ENCODE results near the gene PIGP.

The PIGP gene

DNA sequence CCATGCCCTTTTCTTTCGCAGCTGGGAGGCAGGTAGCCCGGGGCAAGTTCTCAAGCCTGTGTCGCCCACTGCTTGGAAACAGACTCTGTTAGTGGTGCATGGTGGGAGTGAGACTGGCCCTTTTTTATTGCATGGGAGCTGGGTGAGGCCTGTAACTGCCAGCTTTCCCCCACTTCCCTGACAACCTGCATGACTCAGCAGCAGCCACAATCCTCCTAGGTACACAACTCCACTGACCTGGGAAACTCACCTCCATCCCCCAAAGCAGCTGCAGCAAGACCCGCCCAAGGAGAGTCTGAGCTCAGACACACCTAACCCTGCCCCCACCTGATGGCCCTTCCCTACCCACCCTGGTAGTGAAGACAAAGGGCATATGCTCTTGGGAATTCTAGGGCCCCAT, 25.8 kb downstream of the PIGP start:
- ChIA-PET CTCF (interaction anchor here (0.6 to 1.8 kb wide), 3 partner anchors 22 to 150 kb away, joined by 3 to 5 read pairs (median 3); no protein-coding TSS in a partner anchor), POLR2A (no interaction called here)
- Histone ChIP-seq H3K9me3 (ENCODE audit: control extremely low read depth in 1 of 5, control insufficient read depth in 4 of 5, insufficient read depth in 2 of 5, low read depth in 1 of 5, low read length in 4 of 5) (no peaks in the 10 kb centered on the region), H3K4me1 (ENCODE audit: control extremely low read depth in 1 of 4, control insufficient read depth in 4 of 4, insufficient read depth in 4 of 4, low read length in 3 of 4) (peaks cover 4 to 44% (median 34%) of the 10 kb centered on the region in 4 experiments), H3K27me3 (replicated peaks in 2 of 5; ENCODE audit: control insufficient read depth in 4 of 5, insufficient read depth in 5 of 5, low read length in 4 of 5) (no peaks in the 10 kb centered on the region), H3K4me3 (ENCODE audit: control insufficient read depth in 1 of 7, extremely low read depth in 1 of 7, insufficient read depth in 4 of 7, low read depth in 2 of 7, low read length in 6 of 7) (no peak overlapping the region), H3K36me3 (ENCODE audit: control insufficient read depth in 4 of 4, insufficient read depth in 4 of 4, low read length in 3 of 4) (no peaks in the 10 kb centered on the region), H3K27ac (ENCODE audit: insufficient read depth in 1 of 2, low read depth in 1 of 2, low read length in 2 of 2, poor library complexity in 1 of 2, severe bottlenecking in 2 of 2) (no peak overlapping the region)
- WGBS (ENCODE audit: insufficient coverage) = 100% methylated on average over 2 of the region's 4 CpGs
- DNase-seq = peak in 2 of 3 donors; percentile 37 to 51

DNA sequence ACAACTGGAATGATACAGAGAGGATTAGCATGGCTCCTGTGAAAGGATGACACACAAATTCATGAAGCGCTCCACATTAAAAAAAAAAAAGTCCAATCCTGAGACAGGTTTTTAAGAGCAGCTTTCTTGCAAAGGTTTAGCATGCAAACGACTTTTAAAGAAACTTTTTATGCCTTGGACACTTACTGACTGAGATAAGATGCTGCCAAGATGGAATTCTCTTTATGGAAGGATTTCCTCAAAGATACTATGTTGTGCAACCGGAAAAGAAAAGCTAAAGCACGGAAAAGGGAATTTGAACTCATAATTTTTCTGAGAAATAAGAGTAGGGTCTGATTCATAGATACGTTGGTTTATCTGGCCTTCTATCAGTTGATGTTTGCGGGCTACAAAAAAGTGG, 27.3 kb downstream of the PIGP start:
- ChIA-PET CTCF (interaction anchor here (0.6 to 2.0 kb wide), 8 partner anchors 24 to 63 kb away, joined by 3 to 6 read pairs (median 3); no protein-coding TSS in a partner anchor), POLR2A (interaction anchor here (0.6 to 1.5 kb wide), 3 partner anchors 8 to 390 kb away, joined by 3 to 7 read pairs (median 6); partner anchors contain the start of genes PIGP and TTC3)
- Histone ChIP-seq H3K4me3 (ENCODE audit: control insufficient read depth in 1 of 7, extremely low read depth in 1 of 7, insufficient read depth in 4 of 7, low read depth in 2 of 7, low read length in 6 of 7) (peak overlapping the region in 1 of 7 experiments; percentile 19), H3K36me3 (ENCODE audit: control insufficient read depth in 4 of 4, insufficient read depth in 4 of 4, low read length in 3 of 4) (no peaks in the 10 kb centered on the region), H3K27me3 (replicated peaks in 2 of 5; ENCODE audit: control insufficient read depth in 4 of 5, insufficient read depth in 5 of 5, low read length in 4 of 5) (no peaks in the 10 kb centered on the region), H3K27ac (ENCODE audit: insufficient read depth in 1 of 2, low read depth in 1 of 2, low read length in 2 of 2, poor library complexity in 1 of 2, severe bottlenecking in 2 of 2) (no peak overlapping the region), H3K9me3 (ENCODE audit: control extremely low read depth in 1 of 5, control insufficient read depth in 4 of 5, insufficient read depth in 2 of 5, low read depth in 1 of 5, low read length in 4 of 5) (no peaks in the 10 kb centered on the region), H3K4me1 (ENCODE audit: control extremely low read depth in 1 of 4, control insufficient read depth in 4 of 4, insufficient read depth in 4 of 4, low read length in 3 of 4) (peaks cover 4 to 41% (median 34%) of the 10 kb centered on the region in 4 experiments)
- 94% methylated on average over 6 of the region's 6 CpGs for WGBS (ENCODE audit: insufficient coverage)
- DNase-seq = no peak

DNA sequence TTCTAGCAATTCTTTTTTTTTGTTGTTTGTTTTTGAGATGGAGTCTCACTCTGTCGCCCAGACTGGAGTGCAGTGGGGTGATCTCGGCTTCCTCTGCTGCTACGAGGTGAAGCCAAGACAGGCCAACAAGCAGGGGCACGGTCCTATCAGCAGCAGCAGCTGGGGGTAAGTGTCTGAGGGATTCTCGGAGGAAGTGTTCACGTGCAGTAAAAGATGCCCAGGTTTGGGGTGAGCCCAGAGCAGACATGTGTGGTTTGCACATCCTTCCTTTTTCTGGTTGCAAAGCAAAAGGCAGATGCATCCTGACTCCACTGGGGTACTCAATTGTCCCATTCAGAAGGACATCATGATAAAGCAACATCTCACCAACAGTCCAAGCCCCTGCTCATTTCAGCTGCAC, 27.7 kb downstream of the PIGP start:
- Histone ChIP-seq H3K27ac (ENCODE audit: insufficient read depth in 1 of 2, low read depth in 1 of 2, low read length in 2 of 2, poor library complexity in 1 of 2, severe bottlenecking in 2 of 2) (peak overlapping the region in 1 of 2 experiments; percentile 38), H3K4me3 (ENCODE audit: control insufficient read depth in 1 of 7, extremely low read depth in 1 of 7, insufficient read depth in 4 of 7, low read depth in 2 of 7, low read length in 6 of 7) (no peak overlapping the region), H3K27me3 (replicated peaks in 2 of 5; ENCODE audit: control insufficient read depth in 4 of 5, insufficient read depth in 5 of 5, low read length in 4 of 5) (no peaks in the 10 kb centered on the region), H3K36me3 (ENCODE audit: control insufficient read depth in 4 of 4, insufficient read depth in 4 of 4, low read length in 3 of 4) (no peaks in the 10 kb centered on the region), H3K4me1 (ENCODE audit: control extremely low read depth in 1 of 4, control insufficient read depth in 4 of 4, insufficient read depth in 4 of 4, low read length in 3 of 4) (peaks cover 4 to 41% (median 34%) of the 10 kb centered on the region in 4 experiments), H3K9me3 (ENCODE audit: control extremely low read depth in 1 of 5, control insufficient read depth in 4 of 5, insufficient read depth in 2 of 5, low read depth in 1 of 5, low read length in 4 of 5) (no peaks in the 10 kb centered on the region)
- ChIA-PET POLR2A (interaction anchor here (0.6 to 1.5 kb wide), 3 partner anchors 27 to 390 kb away, joined by 3 to 6 read pairs (median 3); partner anchors contain the start of genes PIGP and TTC3), CTCF (interaction anchor here (0.7 to 2.0 kb wide), 5 partner anchors 24 to 63 kb away, joined by 3 to 6 read pairs (median 3); no protein-coding TSS in a partner anchor)
- 0% methylated on average over 5 of the region's 6 CpGs for WGBS (ENCODE audit: insufficient coverage)
- DNase-seq = peak; percentile 82 to 100 (median 99)

DNA sequence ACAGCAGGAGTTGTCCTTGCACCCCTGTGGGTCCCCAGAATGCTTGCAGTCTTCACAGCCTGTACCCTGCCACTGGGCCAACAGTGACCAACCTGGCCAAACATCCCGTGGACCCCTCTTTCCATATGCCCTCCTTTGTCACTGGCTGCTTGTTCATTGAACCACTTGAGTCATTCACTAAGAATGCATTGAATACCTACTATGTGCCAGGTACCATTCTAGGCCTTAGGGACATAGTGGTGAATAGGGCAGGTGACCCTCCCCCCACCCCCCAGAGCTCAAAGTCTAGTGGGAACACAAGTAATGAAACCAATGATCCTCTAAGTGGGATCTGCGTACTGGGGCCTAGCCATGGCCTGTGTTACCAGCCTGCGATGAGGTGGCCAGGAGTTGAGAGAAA, 28.2 kb downstream of the PIGP start:
- WGBS (ENCODE audit: insufficient coverage) = 93% methylated on average over 3 of the region's 3 CpGs
- H3K4me3 ChIP-seq (ENCODE audit: control insufficient read depth in 1 of 7, extremely low read depth in 1 of 7, insufficient read depth in 4 of 7, low read depth in 2 of 7, low read length in 6 of 7) = no peak overlapping the region
- no peaks in the 10 kb centered on the region for H3K9me3 ChIP-seq (ENCODE audit: control extremely low read depth in 1 of 5, control insufficient read depth in 4 of 5, insufficient read depth in 2 of 5, low read depth in 1 of 5, low read length in 4 of 5)
- CTCF ChIA-PET = interaction anchor here (1.5 to 2.0 kb wide), 2 partner anchors 25 to 35 kb away, joined by 4 to 6 read pairs; no protein-coding TSS in a partner anchor
- H3K4me1 ChIP-seq (ENCODE audit: control extremely low read depth in 1 of 4, control insufficient read depth in 4 of 4, insufficient read depth in 4 of 4, low read length in 3 of 4) = peaks cover 4 to 41% (median 34%) of the 10 kb centered on the region in 4 experiments
- POLR2A ChIA-PET = interaction anchor here (0.6 to 1.5 kb wide), 2 partner anchors 28 to 33 kb away, joined by 3 to 6 read pairs; partner anchors contain the start of genes PIGP and TTC3
- DNase-seq = no peak
- H3K36me3 ChIP-seq (ENCODE audit: control insufficient read depth in 4 of 4, insufficient read depth in 4 of 4, low read length in 3 of 4) = no peaks in the 10 kb centered on the region
- peak overlapping the region in 1 of 2 experiments; percentile 38 for H3K27ac ChIP-seq (ENCODE audit: insufficient read depth in 1 of 2, low read depth in 1 of 2, low read length in 2 of 2, poor library complexity in 1 of 2, severe bottlenecking in 2 of 2)
- H3K27me3 ChIP-seq (replicated peaks in 2 of 5; ENCODE audit: control insufficient read depth in 4 of 5, insufficient read depth in 5 of 5, low read length in 4 of 5) = no peaks in the 10 kb centered on the region

DNA sequence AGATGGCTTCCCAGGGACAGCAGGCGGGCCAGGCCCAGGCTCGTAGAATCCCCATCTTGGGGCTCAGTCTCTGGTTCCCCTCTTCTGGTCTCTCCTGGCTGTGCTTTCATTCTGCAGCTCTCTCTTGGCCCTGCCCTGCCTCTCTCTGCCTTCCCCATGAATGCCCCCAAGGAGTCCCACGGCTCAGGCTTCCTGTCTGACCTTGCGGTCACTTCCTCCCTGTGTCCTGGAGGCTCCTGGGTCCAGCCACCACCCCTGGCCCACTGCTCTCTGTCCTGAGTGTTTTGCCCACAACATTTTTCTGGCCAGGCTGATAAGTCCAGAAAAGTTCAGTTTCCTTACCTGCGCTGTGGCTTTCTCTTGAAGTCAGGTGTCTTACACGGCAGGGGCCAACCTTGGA, 29.1 kb downstream of the PIGP start:
- no peaks in the 10 kb centered on the region for H3K9me3 ChIP-seq (ENCODE audit: control extremely low read depth in 1 of 5, control insufficient read depth in 4 of 5, insufficient read depth in 2 of 5, low read depth in 1 of 5, low read length in 4 of 5)
- WGBS (ENCODE audit: insufficient coverage) = 88% methylated on average over 6 of the region's 6 CpGs
- POLR2A ChIA-PET = no interaction called here
- H3K4me3 ChIP-seq (ENCODE audit: control insufficient read depth in 1 of 7, extremely low read depth in 1 of 7, insufficient read depth in 4 of 7, low read depth in 2 of 7, low read length in 6 of 7) = no peak overlapping the region
- CTCF ChIA-PET = no interaction called here
- no peak overlapping the region for H3K27ac ChIP-seq (ENCODE audit: insufficient read depth in 1 of 2, low read depth in 1 of 2, low read length in 2 of 2, poor library complexity in 1 of 2, severe bottlenecking in 2 of 2)
- DNase-seq = no peak
- no peaks in the 10 kb centered on the region for H3K27me3 ChIP-seq (replicated peaks in 2 of 5; ENCODE audit: control insufficient read depth in 4 of 5, insufficient read depth in 5 of 5, low read length in 4 of 5)
- peaks cover 4 to 41% (median 34%) of the 10 kb centered on the region in 4 experiments for H3K4me1 ChIP-seq (ENCODE audit: control extremely low read depth in 1 of 4, control insufficient read depth in 4 of 4, insufficient read depth in 4 of 4, low read length in 3 of 4)
- H3K36me3 ChIP-seq (ENCODE audit: control insufficient read depth in 4 of 4, insufficient read depth in 4 of 4, low read length in 3 of 4) = no peaks in the 10 kb centered on the region

DNA sequence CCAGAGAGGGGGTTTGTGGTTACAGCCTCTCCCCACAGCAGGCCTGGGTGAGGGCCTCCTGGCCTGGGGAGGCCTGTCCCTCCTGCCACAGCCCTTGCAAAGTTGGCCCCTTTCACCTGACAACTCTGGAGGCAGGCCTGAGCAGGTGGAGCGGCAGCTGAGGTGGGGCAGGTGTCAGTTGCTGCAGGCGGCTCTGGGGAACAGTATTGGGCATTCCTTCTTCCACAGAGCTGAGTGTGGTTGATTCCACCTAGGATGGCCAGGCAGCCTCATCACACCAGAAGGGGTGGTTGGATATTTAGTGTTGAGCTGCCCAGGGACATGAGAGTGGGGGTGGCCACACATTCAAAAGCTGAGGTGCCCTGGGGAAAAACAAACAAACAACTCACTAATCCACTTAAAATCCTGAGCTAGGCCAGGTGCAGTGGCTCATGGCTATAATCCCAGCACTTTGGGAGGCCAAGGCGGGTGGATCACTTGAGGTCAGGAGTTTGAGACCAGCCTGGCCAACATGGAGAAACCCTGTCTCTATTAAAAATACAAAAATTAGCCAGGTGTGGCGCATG, 31.1 kb downstream of the PIGP start:
- Histone ChIP-seq H3K36me3 (ENCODE audit: control insufficient read depth in 4 of 4, insufficient read depth in 4 of 4, low read length in 3 of 4) (no peaks in the 10 kb centered on the region), H3K4me1 (ENCODE audit: control extremely low read depth in 1 of 4, control insufficient read depth in 4 of 4, insufficient read depth in 4 of 4, low read length in 3 of 4) (peaks cover 4 to 35% (median 29%) of the 10 kb centered on the region in 4 experiments), H3K27ac (ENCODE audit: insufficient read depth in 1 of 2, low read depth in 1 of 2, low read length in 2 of 2, poor library complexity in 1 of 2, severe bottlenecking in 2 of 2) (no peak overlapping the region), H3K9me3 (ENCODE audit: control extremely low read depth in 1 of 5, control insufficient read depth in 4 of 5, insufficient read depth in 2 of 5, low read depth in 1 of 5, low read length in 4 of 5) (no peaks in the 10 kb centered on the region), H3K27me3 (replicated peaks in 2 of 5; ENCODE audit: control insufficient read depth in 4 of 5, insufficient read depth in 5 of 5, low read length in 4 of 5) (no peaks in the 10 kb centered on the region), H3K4me3 (ENCODE audit: control insufficient read depth in 1 of 7, extremely low read depth in 1 of 7, insufficient read depth in 4 of 7, low read depth in 2 of 7, low read length in 6 of 7) (no peak overlapping the region)
- ChIA-PET POLR2A (no interaction called here), CTCF (interaction anchor here (0.7 kb wide), 1 partner anchor 65 kb away, joined by 3 read pairs; no protein-coding TSS in a partner anchor)
- 100% methylated on average over 2 of the region's 4 CpGs for WGBS (ENCODE audit: insufficient coverage)
- DNase-seq = no peak

DNA sequence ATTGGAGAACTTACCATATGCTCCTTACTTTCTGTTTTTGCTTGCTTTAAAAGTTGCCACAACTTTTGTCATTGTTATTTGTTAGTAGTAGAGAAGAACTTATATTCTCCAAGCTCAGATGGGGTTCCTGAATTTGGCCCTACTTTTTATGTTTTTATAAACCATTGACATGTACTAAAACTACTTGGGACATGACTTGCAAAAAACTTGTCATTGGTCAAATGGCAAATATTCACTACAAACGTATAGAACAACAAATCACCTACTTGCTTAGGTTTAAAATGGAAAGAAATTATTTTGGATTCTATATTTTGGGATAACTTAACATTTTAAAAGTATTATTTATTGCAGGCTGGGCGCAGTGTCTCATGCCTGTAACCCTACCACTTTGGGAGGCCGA, 32.7 kb downstream of the PIGP start:
- POLR2A ChIA-PET = no interaction called here
- Histone ChIP-seq H3K4me3 (ENCODE audit: control insufficient read depth in 1 of 7, extremely low read depth in 1 of 7, insufficient read depth in 4 of 7, low read depth in 2 of 7, low read length in 6 of 7) (no peak overlapping the region), H3K4me1 (ENCODE audit: control extremely low read depth in 1 of 4, control insufficient read depth in 4 of 4, insufficient read depth in 4 of 4, low read length in 3 of 4) (peaks cover 0 to 19% (median 16%) of the 10 kb centered on the region in 4 experiments), H3K27me3 (replicated peaks in 2 of 5; ENCODE audit: control insufficient read depth in 4 of 5, insufficient read depth in 5 of 5, low read length in 4 of 5) (no peaks in the 10 kb centered on the region), H3K9me3 (ENCODE audit: control extremely low read depth in 1 of 5, control insufficient read depth in 4 of 5, insufficient read depth in 2 of 5, low read depth in 1 of 5, low read length in 4 of 5) (no peaks in the 10 kb centered on the region), H3K27ac (ENCODE audit: insufficient read depth in 1 of 2, low read depth in 1 of 2, low read length in 2 of 2, poor library complexity in 1 of 2, severe bottlenecking in 2 of 2) (no peak overlapping the region), H3K36me3 (ENCODE audit: control insufficient read depth in 4 of 4, insufficient read depth in 4 of 4, low read length in 3 of 4) (no peaks in the 10 kb centered on the region)
- CTCF ChIA-PET = interaction anchor here (0.9 to 1.7 kb wide), 5 partner anchors 30 to 80 kb away, joined by 3 to 6 read pairs (median 4); no protein-coding TSS in a partner anchor
- no peak for DNase-seq
- 100% methylated on average over 1 of the region's 3 CpGs for WGBS (ENCODE audit: insufficient coverage)
